ENCODE data around the gene TARS2.

Gene TARS2

GRCh38 chr1:150543500-150544143 is 56.4 kb downstream of the TARS2 start:
- DNase-seq: no peak

GRCh38 chr1:150544204-150544603 is 57.0 kb downstream of the TARS2 start:
- DNase-seq: no peak

GRCh38 chr1:150545486-150546032 is 58.3 kb downstream of the TARS2 start:
- no peak for DNase-seq

- no peak for DNase-seq
Measured at GRCh38 chr1:150546294-150546937, 59.2 kb downstream of the TARS2 start.

- DNase-seq: no peak
Measured at GRCh38 chr1:150548324-150548631, 61.1 kb downstream of the TARS2 start.

- peak; percentile 76 for DNase-seq
Measured at GRCh38 chr1:150548632-150549495, 61.6 kb downstream of the TARS2 start, which contains the start of gene ADAMTSL4. Gene ADAMTSL4, plus strand, starts transcription at chr1:150549408. Its CDS starts 2,881 bp downstream, at chr1:150552289.

GRCh38 chr1:150549496-150550221 is 62.4 kb downstream of the TARS2 start:
- DNase-seq: no peak

- no peak for DNase-seq
Measured at GRCh38 chr1:150550222-150551050, 63.2 kb downstream of the TARS2 start.

GRCh38 chr1:150551051-150551783 is 64.0 kb downstream of the TARS2 start:
- no peak for DNase-seq

- no peak for DNase-seq
Measured at GRCh38 chr1:150551784-150552127, 64.5 kb downstream of the TARS2 start.

- DNase-seq: peak; percentile 88
Measured at GRCh38 chr1:150552128-150552910, 65.1 kb downstream of the TARS2 start.

- no peak for DNase-seq
Measured at GRCh38 chr1:150552911-150553289, 65.7 kb downstream of the TARS2 start.

GRCh38 chr1:150553392-150554085 is 66.3 kb downstream of the TARS2 start:
- DNase-seq: no peak

GRCh38 chr1:150554086-150554452 is 66.8 kb downstream of the TARS2 start:
- no peak for DNase-seq

- no peak for DNase-seq
Measured at GRCh38 chr1:150555198-150555970, 68.2 kb downstream of the TARS2 start.

- DNase-seq: no peak
Measured at GRCh38 chr1:150555971-150556865, 69.0 kb downstream of the TARS2 start.

- DNase-seq: no peak
Measured at GRCh38 chr1:150557065-150557600, 69.9 kb downstream of the TARS2 start.

Measured in HCEC 1CT (cell line).